Testis (tissue), 2 donors: ENCODE data around the gene VPS52.
"Not testable (repeated sequence)": the region's sequence is repeated elsewhere in the genome, so short reads cannot be mapped to it uniquely, and the experiment has no call there.

Experiments
- CTCF ChIP-seq, 3 experiments: fragments of 450-650 bp in 2 of 3; fragments of 200-600 bp in 1 of 3; sonication (generic) in 1 of 3; IDR thresholded peaks; one replicate each; pipeline ENCODE4 v1.5.1; 2016 to 2019; ENCODE audit warnings: antibody characterized with exemption in 3 of 3, mild to moderate bottlenecking in 2 of 3, moderate library complexity in 1 of 3
- POLR2A ChIP-seq: fragments of 450-650 bp; IDR thresholded peaks from one replicate; pipeline ENCODE4 v1.6.1; 2017; ENCODE audit warnings: antibody characterized with exemption, mild to moderate bottlenecking, moderate library complexity

GRCh38 chr6:33285214-33285613 is 13.5 kb upstream of the VPS52 start:
- not testable (repeated sequence) for TF ChIP-seq CTCF (IDR thresholded peaks at IDR 0.05); POLR2A
